ENCODE data around the gene TREX2.

Gene TREX2

DNA sequence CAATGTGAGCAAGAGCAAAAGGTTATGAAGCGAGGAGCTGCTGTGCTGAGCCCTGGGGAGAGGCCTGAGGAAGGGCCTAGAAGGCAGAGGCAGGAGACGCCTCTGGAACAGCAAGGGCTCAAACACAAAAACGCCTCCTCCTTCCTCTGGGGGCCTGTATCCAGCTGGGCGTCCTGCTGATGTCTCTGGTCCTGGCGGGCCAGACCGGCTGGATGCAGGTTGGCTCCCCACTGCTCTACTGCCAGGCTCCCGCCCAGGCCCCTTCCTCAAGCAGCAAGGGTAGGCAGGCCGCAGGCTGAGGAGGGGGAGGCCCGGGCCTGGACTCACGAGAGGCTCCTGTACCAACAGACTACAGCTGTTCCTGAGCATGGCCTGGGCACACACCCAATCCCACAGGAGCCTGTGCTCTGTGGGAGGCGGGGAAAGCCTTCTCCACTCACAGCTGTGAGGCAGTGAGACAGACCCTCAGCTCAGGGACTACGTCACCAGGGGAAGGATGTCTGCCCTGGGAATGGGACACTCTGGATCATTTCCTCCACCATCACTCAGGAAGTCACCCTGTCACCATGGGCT is 22.2 kb upstream of the TREX2 start:
- no peak for TF ChIP-seq POLR2A (IDR thresholded peaks at IDR 0.05; ENCODE audit: extremely low read depth, insufficient read length)
- TF ChIP-seq, protein P1, sequence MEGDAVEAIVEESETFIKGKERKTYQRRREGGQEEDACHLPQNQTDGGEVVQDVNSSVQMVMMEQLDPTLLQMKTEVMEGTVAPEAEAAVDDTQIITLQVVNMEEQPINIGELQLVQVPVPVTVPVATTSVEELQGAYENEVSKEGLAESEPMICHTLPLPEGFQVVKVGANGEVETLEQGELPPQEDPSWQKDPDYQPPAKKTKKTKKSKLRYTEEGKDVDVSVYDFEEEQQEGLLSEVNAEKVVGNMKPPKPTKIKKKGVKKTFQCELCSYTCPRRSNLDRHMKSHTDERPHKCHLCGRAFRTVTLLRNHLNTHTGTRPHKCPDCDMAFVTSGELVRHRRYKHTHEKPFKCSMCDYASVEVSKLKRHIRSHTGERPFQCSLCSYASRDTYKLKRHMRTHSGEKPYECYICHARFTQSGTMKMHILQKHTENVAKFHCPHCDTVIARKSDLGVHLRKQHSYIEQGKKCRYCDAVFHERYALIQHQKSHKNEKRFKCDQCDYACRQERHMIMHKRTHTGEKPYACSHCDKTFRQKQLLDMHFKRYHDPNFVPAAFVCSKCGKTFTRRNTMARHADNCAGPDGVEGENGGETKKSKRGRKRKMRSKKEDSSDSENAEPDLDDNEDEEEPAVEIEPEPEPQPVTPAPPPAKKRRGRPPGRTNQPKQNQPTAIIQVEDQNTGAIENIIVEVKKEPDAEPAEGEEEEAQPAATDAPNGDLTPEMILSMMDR (IDR thresholded peaks at IDR 0.05; ENCODE audit: low read depth, low read length): no peak
- TF ChIP-seq MYC (IDR thresholded peaks at IDR 0.05; ENCODE audit: low read depth, low read length): no peak
- TF ChIP-seq, protein P2, sequence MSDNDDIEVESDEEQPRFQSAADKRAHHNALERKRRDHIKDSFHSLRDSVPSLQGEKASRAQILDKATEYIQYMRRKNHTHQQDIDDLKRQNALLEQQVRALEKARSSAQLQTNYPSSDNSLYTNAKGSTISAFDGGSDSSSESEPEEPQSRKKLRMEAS (IDR thresholded peaks at IDR 0.05; ENCODE audit: low read depth, low read length): no peak
- no peak for DNase-seq (ENCODE audit: low read depth)

DNA sequence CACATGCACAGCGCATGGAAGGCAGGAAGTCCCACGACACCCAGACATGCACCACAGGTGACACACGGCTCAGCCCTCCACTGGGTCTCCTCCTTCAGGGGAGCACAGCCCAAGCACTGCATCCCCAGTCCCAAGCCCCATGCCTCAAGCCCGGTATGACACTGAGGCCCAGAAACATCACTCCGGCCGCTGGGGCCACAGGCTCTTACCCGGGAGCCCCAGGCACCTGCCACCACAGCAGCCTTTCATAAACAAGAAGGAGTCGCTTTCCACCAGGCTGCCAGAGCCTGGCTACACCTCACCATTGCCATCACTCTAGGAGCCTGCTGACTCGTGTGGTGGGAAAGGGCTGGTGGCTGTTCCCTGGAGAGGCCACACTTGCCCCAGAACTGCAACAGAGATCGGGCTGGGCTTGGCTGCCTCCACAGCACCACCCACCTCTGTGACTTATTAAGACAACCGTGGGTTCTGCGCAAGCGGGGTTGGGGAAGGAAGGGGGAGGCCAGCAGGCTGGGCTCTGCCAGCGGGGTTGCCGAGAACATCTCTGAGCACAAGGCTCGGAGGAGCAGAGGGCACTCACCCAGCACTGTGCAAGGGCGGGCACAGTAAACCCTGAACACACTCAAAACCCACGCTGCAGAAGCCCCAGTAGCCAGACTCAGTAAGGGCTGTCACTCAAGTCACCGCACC is 20.0 kb upstream of the TREX2 start:
- no peak for TF ChIP-seq POLR2A (IDR thresholded peaks at IDR 0.05; ENCODE audit: extremely low read depth, insufficient read length)
- TF ChIP-seq, protein P2 (IDR thresholded peaks at IDR 0.05; ENCODE audit: low read depth, low read length): no peak
- no peak for TF ChIP-seq MYC (IDR thresholded peaks at IDR 0.05; ENCODE audit: low read depth, low read length)
- TF ChIP-seq, protein P1 (IDR thresholded peaks at IDR 0.05; ENCODE audit: low read depth, low read length): no peak
- DNase-seq (ENCODE audit: low read depth): no peak

More for the DNA sequence above, 22.2 kb upstream of the TREX2 start:
- H3K4me3 ChIP-seq (ENCODE audit: low read depth, low read length): no peak overlapping the region

DNA sequence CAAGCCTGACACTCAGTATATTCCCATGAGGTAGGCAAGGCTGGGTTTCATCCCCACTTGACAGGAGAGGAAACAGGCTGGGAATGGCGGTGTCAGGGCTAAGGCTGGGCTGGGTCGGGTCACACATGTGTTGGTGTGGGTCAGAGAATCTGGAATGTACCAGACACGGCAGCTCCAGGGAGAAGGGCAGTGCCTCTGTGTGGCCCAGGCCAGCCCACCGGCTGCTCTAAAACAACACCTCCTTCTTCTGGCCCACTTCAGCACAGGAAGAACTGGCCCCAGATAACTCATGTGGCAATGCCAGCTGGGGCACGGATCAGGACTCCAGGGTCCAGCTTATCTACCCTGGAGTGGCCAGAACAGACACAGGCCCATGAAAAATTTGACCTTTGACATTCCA is 18.3 kb upstream of the TREX2 start:
- TF ChIP-seq, protein P2 (IDR thresholded peaks at IDR 0.05; ENCODE audit: low read depth, low read length): no peak
- TF ChIP-seq POLR2A (IDR thresholded peaks at IDR 0.05; ENCODE audit: extremely low read depth, insufficient read length) (no peak), MYC (IDR thresholded peaks at IDR 0.05; ENCODE audit: low read depth, low read length) (no peak)
- TF ChIP-seq, protein P1 (IDR thresholded peaks at IDR 0.05; ENCODE audit: low read depth, low read length): no peak
- H3K4me3 ChIP-seq (ENCODE audit: low read depth, low read length): no peak overlapping the region
- DNase-seq (ENCODE audit: low read depth): no peak

More for the DNA sequence above, 20.0 kb upstream of the TREX2 start:
- H3K4me3 ChIP-seq (ENCODE audit: low read depth, low read length): no peak overlapping the region

DNA sequence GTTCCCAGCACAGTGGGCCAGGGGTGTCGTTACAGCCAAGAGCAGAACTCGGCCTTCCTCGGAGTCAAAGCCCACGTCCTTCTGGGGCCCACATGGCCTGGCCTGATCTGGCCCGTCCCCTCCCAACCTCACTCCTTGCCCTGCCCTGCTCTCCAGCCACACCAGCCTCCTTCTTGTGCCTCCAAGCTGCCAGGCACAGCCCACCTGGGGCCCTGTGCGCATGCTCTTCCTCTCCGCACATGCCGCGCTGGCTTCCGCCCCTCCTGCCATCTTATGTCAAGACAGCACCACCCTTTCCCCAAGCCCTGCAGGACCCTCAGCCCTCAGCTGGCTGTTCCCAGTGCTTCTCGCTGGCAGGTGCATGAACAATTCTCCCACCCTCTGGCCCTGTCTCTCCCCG is 17.7 kb upstream of the TREX2 start:
- H3K4me3 ChIP-seq (ENCODE audit: low read depth, low read length): no peak overlapping the region

DNA sequence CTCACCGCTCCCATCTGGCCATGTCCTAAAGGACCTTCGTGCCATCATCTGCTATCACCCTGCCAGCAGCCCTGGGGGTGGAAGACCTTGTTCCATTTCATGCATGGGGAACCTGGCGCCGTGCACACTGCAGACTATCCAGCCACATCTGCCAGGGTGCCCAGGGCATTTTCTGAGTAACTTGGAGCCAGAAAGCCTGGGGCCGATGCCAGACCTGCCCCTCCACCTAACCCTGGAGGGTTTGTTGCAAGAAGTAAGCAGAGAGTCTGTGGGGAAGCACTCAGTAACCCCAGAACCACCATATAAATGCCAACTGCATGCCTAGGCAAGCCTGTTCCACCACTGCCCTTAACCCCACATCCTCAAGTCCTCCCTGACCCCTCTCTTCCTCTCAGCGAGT is 17.2 kb upstream of the TREX2 start:
- no peak for DNase-seq (ENCODE audit: low read depth)
- TF ChIP-seq MYC (IDR thresholded peaks at IDR 0.05; ENCODE audit: low read depth, low read length) (no peak), POLR2A (IDR thresholded peaks at IDR 0.05; ENCODE audit: extremely low read depth, insufficient read length) (no peak)
- TF ChIP-seq, protein P1 (IDR thresholded peaks at IDR 0.05; ENCODE audit: low read depth, low read length): no peak
- TF ChIP-seq, protein P2 (IDR thresholded peaks at IDR 0.05; ENCODE audit: low read depth, low read length): no peak
- H3K4me3 ChIP-seq (ENCODE audit: low read depth, low read length): no peak overlapping the region

More for the DNA sequence above, 17.7 kb upstream of the TREX2 start:
- no peak for TF ChIP-seq MYC (IDR thresholded peaks at IDR 0.05; ENCODE audit: low read depth, low read length)
- TF ChIP-seq, protein P2 (IDR thresholded peaks at IDR 0.05; ENCODE audit: low read depth, low read length): no peak
- TF ChIP-seq, protein P1 (IDR thresholded peaks at IDR 0.05; ENCODE audit: low read depth, low read length): no peak
- TF ChIP-seq POLR2A (IDR thresholded peaks at IDR 0.05; ENCODE audit: extremely low read depth, insufficient read length): no peak
- no peak for DNase-seq (ENCODE audit: low read depth)
